Gastroesophageal sphincter (tissue), 3 donors: ENCODE results near the gene C16orf92.

ENCODE experiments used
- EP300 ChIP-seq: sonication (generic); formaldehyde crosslinking; IDR thresholded peaks from one replicate; pipeline ENCODE4 v1.6.1; 2017; ENCODE audit warnings: antibody characterized with exemption, mild to moderate bottlenecking
- POLR2A ChIP-seq, 2 donors: fragments of 450-650 bp; IDR thresholded peaks; one replicate each; pipeline ENCODE4 v1.6.1; 2017; ENCODE audit warnings: antibody characterized with exemption in 2 of 2, mild to moderate bottlenecking in 2 of 2, moderate library complexity in 1 of 2
- TF ChIP-seq, protein P1 (sequence below), 4 experiments: fragments of 200-600 bp in 2 of 4; fragments of 450-650 bp in 2 of 4; sonication (generic) in 1 of 4; IDR thresholded peaks; one replicate each; pipeline ENCODE4 v1.5.1; 2017 to 2019; ENCODE audit warnings: antibody characterized with exemption in 4 of 4, mild to moderate bottlenecking in 2 of 4, moderate library complexity in 2 of 4

DNA sequence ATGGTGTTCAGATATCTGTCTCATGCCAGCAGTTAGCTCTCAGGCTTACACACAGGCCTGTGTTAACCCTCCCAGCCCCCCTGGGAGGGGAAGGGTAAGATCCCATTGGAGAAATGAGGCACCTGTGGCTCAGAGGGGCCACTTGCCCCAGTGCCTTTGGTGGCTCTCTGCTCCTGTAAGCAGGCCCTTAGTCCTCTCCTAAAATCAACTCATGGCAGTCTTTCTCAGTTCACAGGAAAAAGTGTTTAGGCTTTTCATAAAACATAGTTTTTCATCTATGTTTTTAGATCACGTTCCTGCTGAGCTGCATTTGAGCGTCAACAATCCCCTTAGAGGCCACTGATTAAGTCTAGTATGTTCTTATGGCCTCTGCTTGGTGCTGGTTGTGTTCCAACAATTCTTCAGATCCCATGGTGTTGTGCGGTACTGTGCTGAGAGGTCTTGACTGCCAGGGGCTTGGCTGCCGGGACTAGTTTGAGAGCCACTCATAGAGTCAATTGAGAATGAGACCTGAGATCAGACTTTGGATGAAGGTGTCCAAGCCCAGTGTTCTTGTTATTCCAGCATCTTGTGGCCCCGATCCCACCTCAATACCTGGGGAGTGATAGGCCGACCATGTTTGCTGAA is 38.7 kb upstream of the C16orf92 start:
- no peak for TF ChIP-seq POLR2A (IDR thresholded peaks at IDR 0.05)
- TF ChIP-seq EP300, result no peak
- TF ChIP-seq, protein P1, sequence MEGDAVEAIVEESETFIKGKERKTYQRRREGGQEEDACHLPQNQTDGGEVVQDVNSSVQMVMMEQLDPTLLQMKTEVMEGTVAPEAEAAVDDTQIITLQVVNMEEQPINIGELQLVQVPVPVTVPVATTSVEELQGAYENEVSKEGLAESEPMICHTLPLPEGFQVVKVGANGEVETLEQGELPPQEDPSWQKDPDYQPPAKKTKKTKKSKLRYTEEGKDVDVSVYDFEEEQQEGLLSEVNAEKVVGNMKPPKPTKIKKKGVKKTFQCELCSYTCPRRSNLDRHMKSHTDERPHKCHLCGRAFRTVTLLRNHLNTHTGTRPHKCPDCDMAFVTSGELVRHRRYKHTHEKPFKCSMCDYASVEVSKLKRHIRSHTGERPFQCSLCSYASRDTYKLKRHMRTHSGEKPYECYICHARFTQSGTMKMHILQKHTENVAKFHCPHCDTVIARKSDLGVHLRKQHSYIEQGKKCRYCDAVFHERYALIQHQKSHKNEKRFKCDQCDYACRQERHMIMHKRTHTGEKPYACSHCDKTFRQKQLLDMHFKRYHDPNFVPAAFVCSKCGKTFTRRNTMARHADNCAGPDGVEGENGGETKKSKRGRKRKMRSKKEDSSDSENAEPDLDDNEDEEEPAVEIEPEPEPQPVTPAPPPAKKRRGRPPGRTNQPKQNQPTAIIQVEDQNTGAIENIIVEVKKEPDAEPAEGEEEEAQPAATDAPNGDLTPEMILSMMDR (IDR thresholded peaks at IDR 0.05), result no peak
